Measurements from ENCODE around the gene CTSZ.
"Not testable (repeated sequence)": the region's sequence is repeated elsewhere in the genome, so short reads cannot be mapped to it uniquely, and the experiment has no call there.

DNA sequence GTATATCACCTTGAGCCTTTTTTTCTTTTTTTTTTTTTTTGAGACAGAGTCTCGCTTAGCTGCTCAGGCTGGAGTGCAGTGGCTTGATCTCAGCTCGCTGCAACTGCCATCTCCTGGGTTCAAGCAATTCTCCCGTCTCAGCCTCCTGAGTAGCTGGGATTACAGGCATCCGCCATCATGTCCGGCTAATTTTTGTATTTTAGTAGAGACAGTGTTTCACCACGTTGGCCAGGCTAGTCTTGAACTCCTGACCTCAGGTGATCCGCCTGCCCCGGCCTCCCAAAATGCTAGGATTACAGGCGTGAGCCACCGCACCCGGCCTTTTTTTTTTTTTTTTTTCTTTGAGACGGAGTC, 24.0 kb downstream of the CTSZ start:
- TF ChIP-seq, protein P1, sequence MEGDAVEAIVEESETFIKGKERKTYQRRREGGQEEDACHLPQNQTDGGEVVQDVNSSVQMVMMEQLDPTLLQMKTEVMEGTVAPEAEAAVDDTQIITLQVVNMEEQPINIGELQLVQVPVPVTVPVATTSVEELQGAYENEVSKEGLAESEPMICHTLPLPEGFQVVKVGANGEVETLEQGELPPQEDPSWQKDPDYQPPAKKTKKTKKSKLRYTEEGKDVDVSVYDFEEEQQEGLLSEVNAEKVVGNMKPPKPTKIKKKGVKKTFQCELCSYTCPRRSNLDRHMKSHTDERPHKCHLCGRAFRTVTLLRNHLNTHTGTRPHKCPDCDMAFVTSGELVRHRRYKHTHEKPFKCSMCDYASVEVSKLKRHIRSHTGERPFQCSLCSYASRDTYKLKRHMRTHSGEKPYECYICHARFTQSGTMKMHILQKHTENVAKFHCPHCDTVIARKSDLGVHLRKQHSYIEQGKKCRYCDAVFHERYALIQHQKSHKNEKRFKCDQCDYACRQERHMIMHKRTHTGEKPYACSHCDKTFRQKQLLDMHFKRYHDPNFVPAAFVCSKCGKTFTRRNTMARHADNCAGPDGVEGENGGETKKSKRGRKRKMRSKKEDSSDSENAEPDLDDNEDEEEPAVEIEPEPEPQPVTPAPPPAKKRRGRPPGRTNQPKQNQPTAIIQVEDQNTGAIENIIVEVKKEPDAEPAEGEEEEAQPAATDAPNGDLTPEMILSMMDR (IDR thresholded peaks at IDR 0.05), result not testable (repeated sequence)
- not testable (repeated sequence) for TF ChIP-seq POLR2A (IDR thresholded peaks at IDR 0.05)
